Measurements from ENCODE around the gene HMG20A.

HMG20A gene

GRCh38 chr15:77430213-77430612, 9.5 kb downstream of the HMG20A start:
- no peak for DNase-seq (ENCODE audit: low spot score)

GRCh38 chr15:77430652-77431051, 10.0 kb downstream of the HMG20A start:
- no peak for DNase-seq (ENCODE audit: low spot score)

GRCh38 chr15:77436822-77437221, 16.1 kb downstream of the HMG20A start:
- no peak for DNase-seq (ENCODE audit: low spot score)

GRCh38 chr15:77437264-77437663, 16.6 kb downstream of the HMG20A start:
- DNase-seq (ENCODE audit: low spot score): no peak

GRCh38 chr15:77440378-77440999, 19.8 kb downstream of the HMG20A start:
- DNase-seq (ENCODE audit: low spot score): no peak

GRCh38 chr15:77446840-77447390, 26.2 kb downstream of the HMG20A start:
- DNase-seq (ENCODE audit: low spot score): no peak

GRCh38 chr15:77454265-77454664, 33.6 kb downstream of the HMG20A start:
- DNase-seq (ENCODE audit: low spot score): no peak

GRCh38 chr15:77454951-77455350, 34.3 kb downstream of the HMG20A start:
- DNase-seq (ENCODE audit: low spot score): no peak

- DNase-seq (ENCODE audit: low spot score): no peak
These were observed 35.1 kb downstream of the HMG20A start for GRCh38 chr15:77455696-77456321.

GRCh38 chr15:77456746-77457145, 36.1 kb downstream of the HMG20A start:
- no peak for DNase-seq (ENCODE audit: low spot score)

- no peak for DNase-seq (ENCODE audit: low spot score)
These were observed 36.7 kb downstream of the HMG20A start for GRCh38 chr15:77457191-77457904.

GRCh38 chr15:77457905-77458265, 37.2 kb downstream of the HMG20A start:
- DNase-seq (ENCODE audit: low spot score): no peak

GRCh38 chr15:77459031-77459430, 38.3 kb downstream of the HMG20A start:
- no peak for DNase-seq (ENCODE audit: low spot score)

GRCh38 chr15:77461486-77461885, 40.8 kb downstream of the HMG20A start:
- no peak for DNase-seq (ENCODE audit: low spot score)

GRCh38 chr15:77464129-77464865, 43.6 kb downstream of the HMG20A start:
- no peak for DNase-seq (ENCODE audit: low spot score)

- DNase-seq (ENCODE audit: low spot score): no peak
These were observed 45.8 kb downstream of the HMG20A start for GRCh38 chr15:77466521-77466920.

- DNase-seq (ENCODE audit: low spot score): no peak
These were observed 48.2 kb downstream of the HMG20A start for GRCh38 chr15:77468896-77469295.

- DNase-seq (ENCODE audit: low spot score): no peak
These were observed 49.5 kb downstream of the HMG20A start for GRCh38 chr15:77470235-77470634.

GRCh38 chr15:77473328-77473727, 52.6 kb downstream of the HMG20A start:
- DNase-seq (ENCODE audit: low spot score): no peak

- no peak for DNase-seq (ENCODE audit: low spot score)
These were observed 53.8 kb downstream of the HMG20A start for GRCh38 chr15:77474310-77474988.

GRCh38 chr15:77475001-77475400, 54.3 kb downstream of the HMG20A start:
- DNase-seq (ENCODE audit: low spot score): no peak

GRCh38 chr15:77475898-77476297, 55.2 kb downstream of the HMG20A start:
- DNase-seq (ENCODE audit: low spot score): no peak
